ENCODE measurements around the gene MRPL1.

The MRPL1 gene

DNA sequence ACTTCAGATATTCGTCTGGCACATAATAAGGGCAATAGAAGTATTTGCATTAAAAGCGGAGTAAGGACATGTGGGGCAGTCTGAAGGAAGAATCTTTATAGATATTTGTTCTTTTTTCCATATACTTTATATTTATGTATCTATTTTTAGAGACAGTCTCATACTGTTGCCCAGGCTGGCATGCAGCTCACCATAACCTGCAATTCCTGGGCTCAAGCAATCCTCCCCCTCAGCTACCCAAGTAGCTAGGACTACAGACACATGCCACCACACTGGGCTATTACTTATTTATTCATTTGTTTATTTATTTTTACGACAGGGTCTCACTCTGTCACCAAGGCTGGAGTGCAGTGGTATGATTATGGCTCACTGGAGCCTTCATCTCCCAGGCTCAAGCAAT is 16.7 kb upstream of the MRPL1 start:
- TF ChIP-seq, protein P1, sequence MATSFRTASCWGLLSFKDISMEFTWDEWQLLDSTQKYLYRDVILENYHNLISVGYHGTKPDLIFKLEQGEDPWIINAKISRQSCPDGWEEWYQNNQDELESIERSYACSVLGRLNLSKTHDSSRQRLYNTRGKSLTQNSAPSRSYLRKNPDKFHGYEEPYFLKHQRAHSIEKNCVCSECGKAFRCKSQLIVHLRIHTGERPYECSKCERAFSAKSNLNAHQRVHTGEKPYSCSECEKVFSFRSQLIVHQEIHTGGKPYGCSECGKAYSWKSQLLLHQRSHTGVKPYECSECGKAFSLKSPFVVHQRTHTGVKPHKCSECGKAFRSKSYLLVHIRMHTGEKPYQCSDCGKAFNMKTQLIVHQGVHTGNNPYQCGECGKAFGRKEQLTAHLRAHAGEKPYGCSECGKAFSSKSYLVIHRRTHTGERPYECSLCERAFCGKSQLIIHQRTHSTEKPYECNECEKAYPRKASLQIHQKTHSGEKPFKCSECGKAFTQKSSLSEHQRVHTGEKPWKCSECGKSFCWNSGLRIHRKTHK (tag by site-specific recombination; IDR thresholded peaks at IDR 0.05): no peak
- no peak for TF ChIP-seq ZNF248 (tag by site-specific recombination; IDR thresholded peaks at IDR 0.05)
- TF ChIP-seq, protein P2, sequence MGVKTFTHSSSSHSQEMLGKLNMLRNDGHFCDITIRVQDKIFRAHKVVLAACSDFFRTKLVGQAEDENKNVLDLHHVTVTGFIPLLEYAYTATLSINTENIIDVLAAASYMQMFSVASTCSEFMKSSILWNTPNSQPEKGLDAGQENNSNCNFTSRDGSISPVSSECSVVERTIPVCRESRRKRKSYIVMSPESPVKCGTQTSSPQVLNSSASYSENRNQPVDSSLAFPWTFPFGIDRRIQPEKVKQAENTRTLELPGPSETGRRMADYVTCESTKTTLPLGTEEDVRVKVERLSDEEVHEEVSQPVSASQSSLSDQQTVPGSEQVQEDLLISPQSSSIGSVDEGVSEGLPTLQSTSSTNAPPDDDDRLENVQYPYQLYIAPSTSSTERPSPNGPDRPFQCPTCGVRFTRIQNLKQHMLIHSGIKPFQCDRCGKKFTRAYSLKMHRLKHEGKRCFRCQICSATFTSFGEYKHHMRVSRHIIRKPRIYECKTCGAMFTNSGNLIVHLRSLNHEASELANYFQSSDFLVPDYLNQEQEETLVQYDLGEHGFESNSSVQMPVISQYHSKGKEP (tag by site-specific recombination; IDR thresholded peaks at IDR 0.05): no peak
- no peak for TF ChIP-seq ZNF600 (tag by site-specific recombination; IDR thresholded peaks at IDR 0.05)
- TF ChIP-seq ZNF214 (tag by site-specific recombination; IDR thresholded peaks at IDR 0.05; ENCODE audit: borderline replicate concordance): no peak
- TF ChIP-seq ZNF426 (tag by site-specific recombination; IDR thresholded peaks at IDR 0.05): no peak
- TF ChIP-seq ZNF48 (tag by site-specific recombination; IDR thresholded peaks at IDR 0.05): no peak
- no peak for TF ChIP-seq ZNF404 (tag by site-specific recombination; IDR thresholded peaks at IDR 0.05)
- TF ChIP-seq, protein P3, sequence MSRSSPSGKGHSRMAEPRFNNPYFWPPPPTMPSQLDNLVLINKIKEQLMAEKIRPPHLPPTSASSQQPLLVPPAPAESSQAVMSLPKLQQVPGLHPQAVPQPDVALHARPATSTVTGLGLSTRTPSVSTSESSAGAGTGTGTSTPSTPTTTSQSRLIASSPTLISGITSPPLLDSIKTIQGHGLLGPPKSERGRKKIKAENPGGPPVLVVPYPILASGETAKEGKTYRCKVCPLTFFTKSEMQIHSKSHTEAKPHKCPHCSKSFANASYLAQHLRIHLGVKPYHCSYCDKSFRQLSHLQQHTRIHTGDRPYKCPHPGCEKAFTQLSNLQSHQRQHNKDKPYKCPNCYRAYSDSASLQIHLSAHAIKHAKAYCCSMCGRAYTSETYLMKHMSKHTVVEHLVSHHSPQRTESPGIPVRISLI (tag by site-specific recombination; IDR thresholded peaks at IDR 0.05): no peak
- TF ChIP-seq, protein P4, sequence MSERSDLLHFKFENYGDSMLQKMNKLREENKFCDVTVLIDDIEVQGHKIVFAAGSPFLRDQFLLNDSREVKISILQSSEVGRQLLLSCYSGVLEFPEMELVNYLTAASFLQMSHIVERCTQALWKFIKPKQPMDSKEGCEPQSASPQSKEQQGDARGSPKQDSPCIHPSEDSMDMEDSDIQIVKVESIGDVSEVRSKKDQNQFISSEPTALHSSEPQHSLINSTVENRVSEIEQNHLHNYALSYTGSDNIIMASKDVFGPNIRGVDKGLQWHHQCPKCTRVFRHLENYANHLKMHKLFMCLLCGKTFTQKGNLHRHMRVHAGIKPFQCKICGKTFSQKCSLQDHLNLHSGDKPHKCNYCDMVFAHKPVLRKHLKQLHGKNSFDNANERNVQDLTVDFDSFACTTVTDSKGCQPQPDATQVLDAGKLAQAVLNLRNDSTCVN (tag by site-specific recombination; optimal IDR thresholded peaks at IDR 0.05): no peak
- no peak for TF ChIP-seq YY2 (tag by site-specific recombination; IDR thresholded peaks at IDR 0.05)
- TF ChIP-seq SCRT1 (tag by site-specific recombination; IDR thresholded peaks at IDR 0.05; ENCODE audit: borderline replicate concordance): no peak
- no peak for TF ChIP-seq SP3 (tag by site-specific recombination; IDR thresholded peaks at IDR 0.05)
- no peak for TF ChIP-seq BCL11A (tag by site-specific recombination; IDR thresholded peaks at IDR 0.05; ENCODE audit: low read depth)
- TF ChIP-seq, protein P5, sequence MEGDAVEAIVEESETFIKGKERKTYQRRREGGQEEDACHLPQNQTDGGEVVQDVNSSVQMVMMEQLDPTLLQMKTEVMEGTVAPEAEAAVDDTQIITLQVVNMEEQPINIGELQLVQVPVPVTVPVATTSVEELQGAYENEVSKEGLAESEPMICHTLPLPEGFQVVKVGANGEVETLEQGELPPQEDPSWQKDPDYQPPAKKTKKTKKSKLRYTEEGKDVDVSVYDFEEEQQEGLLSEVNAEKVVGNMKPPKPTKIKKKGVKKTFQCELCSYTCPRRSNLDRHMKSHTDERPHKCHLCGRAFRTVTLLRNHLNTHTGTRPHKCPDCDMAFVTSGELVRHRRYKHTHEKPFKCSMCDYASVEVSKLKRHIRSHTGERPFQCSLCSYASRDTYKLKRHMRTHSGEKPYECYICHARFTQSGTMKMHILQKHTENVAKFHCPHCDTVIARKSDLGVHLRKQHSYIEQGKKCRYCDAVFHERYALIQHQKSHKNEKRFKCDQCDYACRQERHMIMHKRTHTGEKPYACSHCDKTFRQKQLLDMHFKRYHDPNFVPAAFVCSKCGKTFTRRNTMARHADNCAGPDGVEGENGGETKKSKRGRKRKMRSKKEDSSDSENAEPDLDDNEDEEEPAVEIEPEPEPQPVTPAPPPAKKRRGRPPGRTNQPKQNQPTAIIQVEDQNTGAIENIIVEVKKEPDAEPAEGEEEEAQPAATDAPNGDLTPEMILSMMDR (tag by site-specific recombination; IDR thresholded peaks at IDR 0.05): no peak
- TF ChIP-seq, protein P6, sequence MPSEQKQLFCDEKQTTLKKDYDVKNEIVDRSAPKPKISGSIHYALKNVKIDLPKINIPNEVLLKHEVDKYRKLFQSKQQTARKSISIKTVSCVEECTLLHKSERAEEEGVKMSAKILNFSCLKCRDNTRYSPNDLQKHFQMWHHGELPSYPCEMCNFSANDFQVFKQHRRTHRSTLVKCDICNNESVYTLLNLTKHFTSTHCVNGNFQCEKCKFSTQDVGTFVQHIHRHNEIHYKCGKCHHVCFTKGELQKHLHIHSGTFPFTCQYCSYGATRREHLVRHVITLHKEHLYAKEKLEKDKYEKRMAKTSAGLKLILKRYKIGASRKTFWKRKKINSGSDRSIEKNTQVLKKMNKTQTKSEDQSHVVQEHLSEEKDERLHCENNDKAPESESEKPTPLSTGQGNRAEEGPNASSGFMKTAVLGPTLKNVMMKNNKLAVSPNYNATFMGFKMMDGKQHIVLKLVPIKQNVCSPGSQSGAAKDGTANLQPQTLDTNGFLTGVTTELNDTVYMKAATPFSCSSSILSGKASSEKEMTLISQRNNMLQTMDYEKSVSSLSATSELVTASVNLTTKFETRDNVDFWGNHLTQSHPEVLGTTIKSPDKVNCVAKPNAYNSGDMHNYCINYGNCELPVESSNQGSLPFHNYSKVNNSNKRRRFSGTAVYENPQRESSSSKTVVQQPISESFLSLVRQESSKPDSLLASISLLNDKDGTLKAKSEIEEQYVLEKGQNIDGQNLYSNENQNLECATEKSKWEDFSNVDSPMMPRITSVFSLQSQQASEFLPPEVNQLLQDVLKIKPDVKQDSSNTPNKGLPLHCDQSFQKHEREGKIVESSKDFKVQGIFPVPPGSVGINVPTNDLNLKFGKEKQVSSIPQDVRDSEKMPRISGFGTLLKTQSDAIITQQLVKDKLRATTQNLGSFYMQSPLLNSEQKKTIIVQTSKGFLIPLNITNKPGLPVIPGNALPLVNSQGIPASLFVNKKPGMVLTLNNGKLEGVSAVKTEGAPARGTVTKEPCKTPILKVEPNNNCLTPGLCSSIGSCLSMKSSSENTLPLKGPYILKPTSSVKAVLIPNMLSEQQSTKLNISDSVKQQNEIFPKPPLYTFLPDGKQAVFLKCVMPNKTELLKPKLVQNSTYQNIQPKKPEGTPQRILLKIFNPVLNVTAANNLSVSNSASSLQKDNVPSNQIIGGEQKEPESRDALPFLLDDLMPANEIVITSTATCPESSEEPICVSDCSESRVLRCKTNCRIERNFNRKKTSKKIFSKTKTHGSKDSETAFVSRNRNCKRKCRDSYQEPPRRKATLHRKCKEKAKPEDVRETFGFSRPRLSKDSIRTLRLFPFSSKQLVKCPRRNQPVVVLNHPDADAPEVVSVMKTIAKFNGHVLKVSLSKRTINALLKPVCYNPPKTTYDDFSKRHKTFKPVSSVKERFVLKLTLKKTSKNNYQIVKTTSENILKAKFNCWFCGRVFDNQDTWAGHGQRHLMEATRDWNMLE (tag by site-specific recombination; conservative IDR thresholded peaks at IDR 0.05; ENCODE audit: low read depth): no peak
- TF ChIP-seq ZNF155 (tag by site-specific recombination; IDR thresholded peaks at IDR 0.05): no peak

More for the DNA sequence above, 16.7 kb upstream of the MRPL1 start:
- no peak overlapping the region for H3K27ac ChIP-seq (ENCODE audit: extremely low read depth, low read depth, low read length)
- no peak overlapping the region for H3K4me3 ChIP-seq (ENCODE audit: low read depth, low read length)
- ChIA-PET POLR2A (no interaction called here), CTCF (no interaction called here)
- H3K9me3 ChIP-seq (ENCODE audit: control insufficient read depth, insufficient read depth, low read depth, low read length): no peaks in the 10 kb centered on the region
- H3K36me3 ChIP-seq (ENCODE audit: control insufficient read depth in 2 of 2, insufficient read depth in 1 of 2, low read length in 2 of 2): no peaks in the 10 kb centered on the region
- H3K4me1 ChIP-seq (ENCODE audit: control insufficient read depth, insufficient read depth, low read length): no peaks in the 10 kb centered on the region
